HG03378 (cell line): ENCODE data around the gene AVPI1.
"Not testable (repeated sequence)": the region's sequence is repeated elsewhere in the genome, so short reads cannot be mapped to it uniquely, and the experiment has no call there.

Experiments used
- ATAC-seq: cut with Tn5 transposase; IDR thresholded peaks from one replicate; pipeline ENCODE4 v1.9.1; 2021; ENCODE audit warnings: mild to moderate bottlenecking, moderate library complexity; ENCODE audit not compliant: unreplicated experiment

The AVPI1 gene

DNA sequence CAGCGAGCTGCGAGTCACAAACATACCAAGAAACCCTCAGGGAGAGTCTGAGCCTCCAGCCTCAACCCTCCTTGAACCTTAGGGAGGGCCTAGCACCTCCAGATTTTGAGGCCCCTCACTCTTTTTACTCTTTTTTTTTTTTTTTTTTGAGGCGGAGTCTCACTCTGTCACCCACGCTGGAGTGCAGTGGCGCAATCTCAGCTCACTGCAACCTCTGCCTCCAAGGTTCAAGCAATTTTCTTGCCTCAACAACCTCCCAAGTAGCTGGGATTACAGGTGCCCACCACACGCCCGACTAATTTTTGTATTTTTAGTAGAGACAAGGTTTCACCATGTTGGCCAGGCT lies 2.7 kb downstream of the AVPI1 start:
- not testable (repeated sequence) for ATAC-seq

DNA sequence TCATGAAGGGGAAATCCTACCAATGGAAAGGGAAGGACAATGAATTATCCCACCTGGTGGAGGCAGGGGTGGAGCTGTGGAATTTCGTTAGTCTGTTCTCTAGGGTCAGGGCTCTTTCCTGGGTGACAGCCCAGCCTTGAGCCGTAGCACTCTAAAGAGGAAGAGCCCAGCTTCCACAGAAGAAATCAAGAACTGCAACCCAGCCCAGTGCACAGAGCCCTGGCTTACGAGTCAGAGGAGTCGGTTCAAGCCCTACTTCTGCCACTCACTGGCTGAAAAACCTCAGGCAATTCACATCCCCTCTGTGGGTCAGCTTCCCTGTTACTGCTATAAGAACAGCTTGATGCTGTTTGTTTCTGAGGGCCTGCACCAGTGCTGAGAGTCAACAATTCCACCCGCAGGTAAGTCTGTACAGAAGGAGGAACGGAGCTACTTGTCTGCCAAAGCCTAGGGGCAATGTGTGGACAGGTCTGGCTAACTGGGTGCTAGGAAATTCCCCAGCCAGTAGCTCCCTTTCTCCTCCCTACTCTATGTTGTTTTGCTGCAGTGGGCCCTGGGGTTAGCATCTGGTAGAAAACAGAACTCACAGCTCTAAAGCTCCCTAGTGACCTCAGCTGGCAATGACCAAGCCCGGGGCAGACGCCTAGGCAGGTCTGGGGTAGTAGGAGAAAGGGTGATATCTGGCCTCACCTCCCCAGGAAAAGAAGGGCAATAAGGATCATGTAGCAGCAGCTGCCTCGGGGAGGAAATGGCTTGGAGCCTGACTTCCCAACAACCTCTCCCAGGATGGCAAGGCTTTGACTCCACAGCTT lies 3.3 kb downstream of the AVPI1 start:
- no peak for ATAC-seq

DNA sequence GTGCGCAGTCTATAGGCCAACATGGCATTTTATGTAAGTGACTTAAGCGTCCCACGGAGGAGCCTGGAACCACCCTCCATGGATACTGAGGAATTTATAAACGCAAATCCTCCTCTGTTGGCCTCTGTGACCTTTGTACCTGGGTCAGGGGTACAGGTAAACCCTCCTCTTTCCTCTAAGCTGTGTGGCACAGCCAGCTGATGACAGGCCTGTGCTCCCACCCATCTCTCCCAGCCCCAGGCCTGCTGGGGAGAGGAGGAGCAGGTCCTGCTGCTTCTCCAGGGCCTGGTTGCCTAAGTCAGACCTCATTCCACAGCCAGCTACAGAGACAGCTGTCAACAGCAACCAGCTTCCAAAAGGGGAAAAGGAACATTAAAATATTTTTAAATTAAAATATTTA lies 5.0 kb downstream of the AVPI1 start:
- ATAC-seq, result no peak

DNA sequence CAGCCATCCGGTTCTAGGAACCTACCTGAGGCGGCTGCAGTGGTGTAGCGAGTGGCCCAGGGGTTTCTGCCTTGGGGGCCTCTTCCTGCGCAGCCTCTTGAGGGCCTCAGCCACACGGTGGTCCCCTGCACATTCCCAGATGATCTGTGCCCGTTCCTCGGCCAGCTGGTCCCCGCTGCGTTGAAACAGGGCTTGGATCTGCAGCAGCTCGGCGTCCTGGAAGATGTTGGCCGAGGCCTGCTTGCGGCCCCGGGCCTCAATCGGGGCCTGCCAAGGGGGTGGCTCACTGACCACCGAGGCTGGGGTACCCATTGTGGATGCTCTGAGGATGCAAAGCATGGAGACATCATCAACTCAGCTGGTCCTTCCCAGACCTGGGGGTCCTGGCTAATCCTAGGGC lies 7.4 kb downstream of the AVPI1 start:
- no peak for ATAC-seq

DNA sequence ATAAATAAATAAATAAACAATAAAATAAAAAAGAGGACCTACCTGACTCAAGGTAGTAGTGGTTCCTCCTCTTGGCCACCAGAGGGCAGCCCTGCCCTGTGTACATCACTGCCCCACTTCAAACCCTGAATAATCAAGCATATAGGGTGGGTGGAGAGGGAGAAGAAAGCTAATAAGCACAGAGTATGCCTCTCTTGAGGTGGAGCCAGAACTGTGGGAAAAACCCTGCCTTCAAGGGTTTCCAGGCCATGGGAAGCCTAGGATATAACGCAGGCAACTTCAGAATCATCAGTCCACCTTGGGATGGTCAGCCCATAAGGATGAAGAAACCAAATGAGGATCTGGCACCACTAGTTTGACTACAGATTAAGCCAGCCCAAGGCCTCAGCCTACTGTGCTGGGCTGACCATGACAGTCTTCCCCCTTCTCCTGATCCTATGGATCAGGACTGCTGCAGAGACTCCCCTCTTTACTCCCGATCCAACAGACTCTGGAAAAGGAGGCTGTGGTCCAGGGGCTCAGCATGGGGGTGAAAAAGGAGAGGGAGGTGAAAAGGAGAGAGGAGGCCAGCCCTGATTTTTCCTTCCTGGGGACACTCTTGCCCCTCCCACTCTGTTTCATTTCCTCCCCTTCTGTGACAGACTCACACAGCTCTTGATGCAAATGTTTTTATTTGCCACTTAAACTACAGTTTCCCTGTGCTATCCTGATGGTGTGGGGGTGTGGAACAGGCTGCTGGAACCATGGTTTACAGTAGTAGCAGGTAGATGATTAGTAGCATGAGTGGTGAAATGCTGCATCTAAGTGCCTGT lies 10.1 kb downstream of the AVPI1 start:
- peak; percentile 53 for ATAC-seq

DNA sequence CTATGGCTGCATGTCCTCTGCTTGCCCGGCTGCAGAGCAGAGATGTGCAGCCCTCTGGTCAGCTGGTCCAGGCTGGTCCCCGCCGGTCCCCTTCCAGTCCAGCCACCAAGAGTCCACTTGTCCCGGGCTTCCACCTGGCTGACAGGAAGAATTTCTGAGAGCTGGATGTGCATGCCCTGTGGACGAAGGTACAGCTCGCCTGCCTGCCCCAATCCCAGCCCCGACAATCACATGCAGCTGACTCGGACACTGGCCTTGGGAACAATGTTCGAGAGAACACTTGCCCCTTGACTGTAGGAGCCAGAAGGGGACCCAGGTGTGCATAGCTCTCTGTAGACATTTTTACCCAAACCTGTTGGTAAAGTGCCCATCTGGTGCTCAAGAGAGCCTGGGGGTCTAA lies 11.8 kb downstream of the AVPI1 start:
- no peak for ATAC-seq

DNA sequence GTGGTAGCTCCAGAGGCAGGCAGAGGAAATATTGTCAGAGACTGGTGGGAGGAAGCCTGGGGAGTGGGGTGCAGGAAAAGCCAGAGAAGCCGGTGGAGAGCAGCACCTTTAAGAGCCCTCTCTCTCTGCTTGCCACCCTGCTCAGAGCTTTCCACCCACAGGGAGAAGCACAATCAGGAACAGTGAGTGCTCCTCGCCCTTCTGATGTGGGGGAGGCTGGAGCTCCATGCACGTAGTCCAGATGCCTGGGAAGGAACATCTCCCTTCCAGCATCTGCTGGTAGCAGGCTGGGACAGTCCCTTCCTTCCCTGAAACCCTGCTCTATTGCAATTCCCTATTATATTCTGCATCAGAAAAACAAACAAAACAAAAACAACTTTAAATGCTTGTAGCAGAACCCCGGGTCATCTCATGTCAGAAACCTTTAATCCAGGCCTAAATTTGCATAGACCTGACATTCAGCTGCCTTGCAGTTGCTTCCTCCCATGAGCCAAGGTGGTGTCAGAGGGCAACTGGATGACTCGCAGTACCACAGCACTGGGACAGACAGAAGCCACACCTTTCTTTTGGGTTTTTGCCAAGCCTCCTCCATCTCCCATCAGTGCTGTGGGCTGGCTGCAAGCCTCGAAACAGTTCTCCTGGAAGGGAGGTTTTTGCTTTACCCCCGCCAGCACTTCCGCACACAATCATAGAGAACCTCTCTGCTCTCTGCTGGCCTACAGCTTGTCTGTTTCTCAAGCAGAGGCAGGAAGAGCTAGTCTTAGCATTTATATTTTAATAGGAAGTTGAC lies 13.1 kb downstream of the AVPI1 start:
- ATAC-seq, result no peak

DNA sequence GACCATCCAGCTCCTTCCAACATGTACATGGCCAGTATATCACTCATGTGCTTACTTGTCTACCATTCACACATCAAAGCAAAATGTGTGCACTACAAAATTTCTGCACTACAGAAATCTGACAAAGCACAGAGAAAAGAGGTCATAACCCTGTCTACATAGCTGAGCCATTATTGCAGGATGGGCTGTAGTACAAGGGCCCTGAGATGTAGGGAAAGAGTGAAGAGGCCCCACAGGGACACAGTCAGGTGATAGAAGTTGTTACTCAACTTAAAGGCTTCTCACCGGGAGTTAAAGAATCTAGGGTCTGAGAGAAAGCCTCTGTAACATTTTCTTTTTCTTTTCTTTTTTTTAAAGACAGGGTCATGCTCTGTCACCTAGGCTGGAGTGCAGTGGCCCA lies 17.5 kb downstream of the AVPI1 start:
- no peak for ATAC-seq

DNA sequence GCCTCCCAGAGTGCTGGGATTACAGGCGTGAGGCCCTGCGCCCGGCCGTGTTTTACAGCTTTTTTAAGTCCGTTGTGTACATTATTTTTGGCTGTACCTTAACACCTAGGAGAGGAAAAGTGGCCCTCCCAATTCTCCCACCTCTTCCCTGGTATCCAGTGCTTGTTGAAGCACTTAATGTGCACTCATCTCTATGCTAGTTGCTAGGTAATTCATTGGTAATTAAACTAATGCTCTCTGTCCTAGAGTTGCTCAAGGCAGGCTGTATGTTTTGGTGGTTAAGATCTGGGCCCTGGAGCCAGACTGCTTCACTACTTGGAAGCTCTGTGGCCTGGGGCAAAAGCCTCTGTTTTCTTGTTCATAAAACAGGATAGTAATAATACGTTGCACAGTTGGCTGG lies 19.6 kb downstream of the AVPI1 start:
- no peak for ATAC-seq

DNA sequence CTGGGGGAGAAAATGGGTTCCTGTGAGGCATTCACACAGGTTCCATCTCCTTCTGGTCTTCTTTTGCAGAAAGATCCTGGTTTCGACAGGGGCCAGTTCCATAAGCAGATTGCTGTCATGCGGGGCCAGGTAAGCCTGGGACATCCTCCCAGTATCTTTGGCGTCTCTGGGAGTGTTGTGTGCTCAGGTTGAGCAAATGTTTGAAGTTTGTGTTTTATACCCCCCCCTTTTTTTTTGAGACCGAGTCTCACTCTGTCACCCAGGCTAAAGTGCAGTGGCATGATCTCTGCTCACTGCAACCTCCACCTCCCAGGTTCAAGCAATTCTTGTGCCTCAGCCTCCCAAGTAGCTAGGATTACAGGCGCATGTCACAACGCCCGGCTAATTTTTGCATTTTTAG lies 20.0 kb downstream of the AVPI1 start:
- ATAC-seq, result no peak

DNA sequence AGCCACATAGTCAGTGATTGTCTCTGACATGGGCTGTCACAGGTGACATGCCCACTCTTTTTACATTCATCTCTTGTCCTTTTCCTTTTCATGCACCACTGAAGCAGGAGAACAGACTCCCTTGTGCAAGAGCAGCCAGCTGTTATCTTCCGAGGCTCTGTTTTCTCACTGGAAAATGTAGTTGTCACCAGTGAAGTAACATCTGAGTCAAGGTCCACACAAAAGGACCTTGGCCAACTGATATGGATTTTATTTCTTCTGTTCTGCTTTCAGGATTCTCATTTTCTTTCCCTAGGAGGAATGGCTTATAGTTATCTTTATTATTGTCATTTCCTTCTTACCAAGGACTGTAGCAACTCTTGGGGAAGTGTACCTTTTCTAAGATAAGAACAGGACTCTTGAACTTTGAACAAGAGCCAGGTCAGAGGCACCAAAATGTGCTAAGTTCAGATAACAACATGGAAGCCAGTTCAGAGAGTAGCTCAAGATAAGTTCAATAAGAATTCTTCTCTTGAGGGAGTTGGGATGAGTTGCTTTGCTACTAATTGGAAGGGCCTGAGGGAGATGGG lies 22.7 kb downstream of the AVPI1 start:
- ATAC-seq, result no peak

DNA sequence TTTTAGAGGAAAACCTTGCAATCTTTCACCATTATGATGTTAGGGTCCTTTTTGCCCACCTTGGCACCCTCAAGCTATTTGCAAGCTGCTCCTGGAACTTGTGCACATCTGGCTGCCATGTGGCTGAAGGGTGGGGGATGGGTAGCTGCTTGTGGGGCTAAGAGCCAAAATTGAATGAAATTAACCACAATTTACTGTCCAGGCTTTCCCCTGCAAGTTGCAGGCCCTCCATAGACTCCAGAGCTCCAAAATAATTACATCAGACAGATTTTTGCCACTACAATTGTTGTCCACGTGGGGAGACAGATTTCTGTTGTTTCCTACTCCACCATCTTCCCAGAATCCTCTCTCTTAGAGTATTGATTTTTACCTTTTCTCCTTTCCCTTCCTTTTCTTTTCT lies 27.5 kb downstream of the AVPI1 start:
- no peak for ATAC-seq

DNA sequence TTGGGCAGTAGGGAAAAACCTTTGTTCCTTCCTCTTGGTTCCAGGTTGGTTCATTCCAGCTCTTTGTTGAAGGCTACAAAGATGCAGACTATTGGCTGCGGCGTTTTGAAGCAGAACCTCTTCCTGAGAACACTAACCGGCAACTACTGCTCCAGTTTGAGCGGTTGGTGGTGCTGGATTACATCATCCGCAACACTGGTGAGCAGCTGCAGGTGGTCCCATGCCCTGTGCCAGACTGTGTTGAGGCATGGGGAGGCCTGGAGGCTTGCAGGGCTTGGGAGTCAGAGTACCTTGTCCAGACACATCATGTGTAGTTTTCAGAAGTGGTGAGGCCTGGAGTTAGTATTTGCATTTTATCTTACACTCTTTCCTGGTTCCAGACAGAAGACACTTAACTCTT lies 30.3 kb downstream of the AVPI1 start:
- ATAC-seq, result no peak

DNA sequence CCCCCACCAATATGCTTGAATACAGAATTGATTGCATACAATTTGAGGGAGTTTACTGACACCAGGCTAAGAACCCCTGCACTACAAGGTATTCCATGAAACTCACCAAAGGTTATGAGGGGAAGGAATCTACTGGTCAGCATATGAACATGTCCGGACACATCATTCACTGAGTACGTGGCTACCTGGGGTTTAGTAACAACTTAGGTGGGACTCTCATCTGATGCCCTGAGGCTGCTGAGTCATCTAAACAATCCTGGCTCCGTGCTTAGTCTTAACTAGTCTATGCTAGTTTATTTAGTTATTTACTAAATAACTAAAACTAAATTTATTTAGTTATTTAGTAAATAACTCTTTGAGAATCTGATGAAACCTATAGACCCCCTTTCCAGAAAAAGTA lies 35.3 kb downstream of the AVPI1 start:
- no peak for ATAC-seq

DNA sequence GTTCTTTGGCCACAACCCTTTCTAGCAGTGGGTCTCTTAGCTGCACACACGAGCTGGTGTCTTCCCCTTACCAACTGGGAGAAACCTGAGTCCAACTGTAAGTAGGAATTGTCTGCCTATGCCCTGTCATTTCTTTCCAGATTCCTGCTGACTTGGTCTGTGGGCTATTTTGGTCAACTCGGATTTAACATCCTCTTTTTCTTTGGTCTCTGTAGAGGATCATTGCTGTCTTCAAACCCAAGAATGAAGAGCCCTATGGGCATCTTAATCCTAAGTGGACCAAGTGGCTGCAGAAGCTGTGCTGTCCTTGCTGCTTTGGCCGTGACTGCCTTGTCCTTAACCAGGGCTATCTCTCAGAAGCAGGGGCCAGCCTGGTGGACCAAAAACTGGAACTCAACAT lies 36.3 kb downstream of the AVPI1 start:
- ATAC-seq, result no peak

DNA sequence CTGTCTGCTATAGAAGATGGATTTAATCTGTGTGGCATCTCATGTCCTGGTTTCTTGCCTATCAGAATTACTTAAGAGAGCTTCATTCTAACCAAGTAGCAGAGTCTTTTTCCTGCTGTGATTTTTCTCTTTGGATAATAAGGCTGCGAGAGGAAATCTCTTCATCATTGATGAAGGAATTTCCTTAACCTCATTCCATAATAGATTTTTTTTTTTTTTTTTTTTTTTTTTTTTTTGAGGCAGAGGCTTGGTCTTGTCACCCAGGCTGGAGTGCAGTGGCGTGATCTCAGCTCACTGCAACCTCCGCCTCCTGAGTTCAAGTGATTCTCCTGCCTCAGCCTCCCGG lies 37.7 kb downstream of the AVPI1 start:
- ATAC-seq, result not testable (repeated sequence)

DNA sequence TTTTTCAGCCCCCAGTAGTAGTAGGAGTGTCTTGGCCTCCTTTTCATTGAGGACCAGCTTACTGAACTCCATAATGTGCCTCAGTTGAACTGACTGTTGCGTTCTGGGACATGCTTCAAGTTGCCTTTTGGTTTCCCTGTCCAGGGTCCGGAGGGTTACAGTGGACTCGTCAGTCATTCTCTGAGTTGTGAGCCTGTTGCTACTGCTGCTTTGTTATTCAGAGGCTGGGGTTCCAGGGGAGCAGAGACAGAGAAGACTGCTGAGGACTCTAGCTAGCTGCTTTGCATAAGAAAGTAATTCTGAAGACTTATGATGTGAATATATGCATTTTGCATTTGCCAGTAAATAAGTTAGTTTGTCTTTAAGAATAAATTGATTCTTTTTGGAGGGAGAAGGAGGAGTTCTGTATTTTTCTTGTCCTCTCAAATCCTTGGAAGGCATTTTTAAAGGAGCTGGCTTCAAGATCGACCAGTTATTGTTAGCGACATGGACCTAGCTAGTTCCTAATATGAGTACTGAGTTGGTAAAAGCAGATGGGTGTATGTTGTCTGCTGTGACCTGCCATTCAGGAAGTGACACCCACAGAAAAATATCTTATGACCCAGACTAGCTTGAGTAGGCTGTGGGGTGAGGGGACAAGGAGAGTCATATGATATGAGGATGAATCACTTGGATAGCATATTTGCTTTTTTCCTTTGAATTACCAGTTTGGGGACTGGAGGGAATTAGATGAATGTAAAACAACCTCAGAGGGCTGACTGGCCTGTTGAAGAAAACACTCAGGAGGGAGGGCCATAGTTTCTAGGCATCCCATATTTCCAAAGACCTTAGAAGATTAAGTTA lies 38.3 kb downstream of the AVPI1 start:
- peak; percentile 94 for ATAC-seq

DNA sequence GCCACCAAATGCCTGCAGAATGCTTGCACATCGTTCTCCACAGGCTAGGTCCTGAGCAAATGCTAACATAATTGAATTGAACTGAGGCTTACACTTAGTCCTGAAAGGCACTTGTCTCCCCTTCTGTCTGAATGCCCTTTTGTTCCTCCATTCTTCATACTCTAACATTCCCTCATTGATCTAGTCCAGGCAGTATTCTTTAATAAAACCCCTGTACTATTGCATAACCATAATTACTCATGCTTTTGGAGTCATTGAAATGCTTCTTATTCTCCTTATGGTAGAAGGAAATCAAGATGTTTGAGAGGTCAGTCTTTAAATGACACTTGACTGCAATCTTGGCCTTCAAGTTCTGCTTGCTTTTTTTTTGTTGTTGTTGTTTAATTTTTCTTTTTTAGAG lies 39.5 kb downstream of the AVPI1 start:
- ATAC-seq, result no peak

DNA sequence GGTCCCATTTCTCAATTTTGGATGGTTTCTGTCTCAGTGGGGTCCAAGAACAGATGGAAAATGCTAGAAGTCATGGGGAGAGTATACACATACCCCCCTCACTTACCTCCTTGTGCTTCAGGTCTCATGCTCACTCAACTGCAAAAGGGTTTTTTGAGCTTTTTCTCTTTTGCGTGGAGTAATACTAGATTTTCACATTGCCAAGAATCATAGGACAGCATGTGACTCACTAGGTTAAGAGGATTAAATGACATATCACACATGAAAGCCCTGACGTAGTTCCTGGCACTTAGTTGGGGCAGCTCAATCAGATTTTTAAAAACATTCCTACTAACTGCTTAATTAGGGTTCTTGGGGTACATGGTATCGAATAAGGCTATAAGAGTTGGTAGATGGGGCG lies 42.1 kb downstream of the AVPI1 start:
- no peak for ATAC-seq

DNA sequence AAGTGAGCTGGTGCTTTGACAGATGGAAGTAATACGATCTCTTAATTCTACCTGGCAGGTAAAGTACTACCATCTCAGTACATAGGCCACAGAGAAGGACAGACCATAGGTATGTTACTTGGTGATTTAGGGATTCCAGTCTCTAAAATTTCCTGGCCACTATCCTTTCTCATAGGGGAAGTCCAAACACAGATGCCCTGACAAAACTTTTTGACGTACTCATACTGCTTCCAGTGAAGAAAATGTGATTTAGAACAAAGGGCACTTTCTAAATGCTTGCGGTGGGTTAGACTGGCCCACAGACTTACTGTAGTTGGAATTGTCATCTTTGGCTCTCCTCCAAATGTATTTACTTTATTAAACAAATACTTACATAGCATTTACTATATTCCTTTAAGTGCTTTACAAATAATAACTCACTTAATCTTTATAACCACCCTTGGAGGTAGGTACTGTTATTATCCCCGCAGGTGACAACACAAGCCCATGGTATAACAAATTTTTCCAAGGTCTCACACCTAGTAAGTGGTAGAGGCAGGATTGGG lies 43.5 kb downstream of the AVPI1 start:
- no peak for ATAC-seq
